Posterior vena cava (tissue), 2 donors: ENCODE results near the gene ATP8A2. TPM values are rescaled to one million over a fixed set of nuclear protein-coding genes. Genes with fewer than 3 reads are reported as not detected.

Source experiments
- DNase-seq: peaks from one replicate; pipeline ENCODE4 v3.0.0-alpha.2; 2020; ENCODE audit warnings: low spot score
- intact Hi-C, 2 donors: fragments of 100-400 bp; cut with DNase I; formaldehyde crosslinking; loops; one replicate each; pipeline versions ENCODE4 v1.14.1 to v1.14.2; 2022 to 2023
- total RNA-seq, 2 donors: library from RNA; stranded (reverse); fragmentation: NEBNext Ultra II Directional; extraction: Animal tissue kit (Norgen Biotek cat#: 25700); gene quantifications; one replicate each; pipeline ENCODE4 v1.2.1, GENCODE V29; 2021
- donor health status: DM: yes; HTN: yes; CAD: no.
- donor health status: DM: yes; HTN: yes; CAD: no.

Gene ATP8A2
- total RNA-seq, 2 donors from 2014 or later, result 0.24 to 0.60 TPM

DNA sequence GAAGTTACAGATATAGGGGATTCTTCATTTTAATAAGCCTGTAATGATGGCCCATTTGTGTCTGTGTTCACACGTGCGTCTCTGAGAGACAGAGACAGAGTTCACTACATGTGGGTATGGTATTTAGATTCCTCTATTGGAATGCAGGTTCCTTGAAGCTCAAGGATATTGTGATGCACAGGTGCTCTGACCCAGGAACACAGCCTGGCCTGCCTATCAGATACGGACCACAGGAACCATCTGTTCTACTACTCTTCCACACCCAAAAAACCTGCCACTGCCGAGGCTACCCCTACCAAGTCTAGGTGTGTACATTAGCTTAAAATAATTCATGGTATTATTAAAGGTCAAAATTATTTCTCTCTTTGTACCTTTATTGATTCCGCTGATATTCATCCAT is 289.2 kb downstream of the ATP8A2 start:
- no peak for DNase-seq
- intact Hi-C loops, result no loop called here

DNA sequence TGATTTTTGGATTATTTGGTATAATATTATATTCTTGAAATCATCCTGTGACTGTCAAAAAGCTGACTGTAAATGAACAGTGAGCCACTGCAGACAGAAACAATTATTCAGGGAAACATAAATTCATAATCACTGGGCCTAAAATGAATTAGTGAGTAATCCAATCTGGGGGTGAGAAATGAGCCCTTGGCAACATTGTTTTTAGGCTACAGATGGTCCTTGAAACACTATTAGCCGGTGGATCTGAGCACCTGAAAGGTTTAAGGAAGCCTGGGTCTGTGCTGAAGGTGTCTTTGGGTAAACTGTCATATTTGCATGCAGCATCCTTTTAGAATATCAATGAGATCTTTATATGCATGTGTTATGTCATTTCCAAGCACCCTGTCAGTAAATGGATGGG is 290.7 kb downstream of the ATP8A2 start:
- intact Hi-C loops, result no loop called here

GRCh38 chr13:25668345-25668744 is 296.6 kb downstream of the ATP8A2 start:
- intact Hi-C loops, result no loop called here

More for the DNA sequence above, 290.7 kb downstream of the ATP8A2 start:
- no peak for DNase-seq

GRCh38 chr13:25673711-25674110 is 301.9 kb downstream of the ATP8A2 start:
- no peak for DNase-seq
- intact Hi-C loops, result no loop called here

More at GRCh38 chr13:25668345-25668744, 296.6 kb downstream of the ATP8A2 start:
- no peak for DNase-seq

- DNase-seq, result no peak
- intact Hi-C loops, result no loop called here
Measured at GRCh38 chr13:25674371-25674770, 302.6 kb downstream of the ATP8A2 start.

DNA sequence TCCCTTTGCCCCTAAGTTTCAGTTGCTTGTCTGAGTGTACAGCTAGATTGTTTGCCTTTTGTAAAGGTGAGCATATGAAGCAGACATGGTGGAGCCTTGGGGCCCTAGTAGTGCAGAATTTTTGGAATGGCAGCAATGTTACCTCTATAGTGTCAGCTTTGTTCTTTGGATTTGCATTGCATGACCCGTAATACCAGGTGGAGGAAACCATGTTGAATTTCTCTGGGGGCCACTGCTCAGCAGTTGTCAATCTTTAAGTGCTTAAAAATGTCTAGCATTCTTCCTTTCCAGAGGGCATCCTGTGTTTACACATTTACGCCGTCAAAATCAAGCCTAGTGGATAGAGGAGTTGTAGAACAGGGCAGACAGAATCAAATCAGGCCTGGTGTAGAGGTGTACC is 303.3 kb downstream of the ATP8A2 start:
- intact Hi-C loops, result no loop called here
- DNase-seq, result no peak

- intact Hi-C loops, result no loop called here
- DNase-seq, result no peak
Measured at GRCh38 chr13:25677956-25678355, 306.2 kb downstream of the ATP8A2 start.

DNA sequence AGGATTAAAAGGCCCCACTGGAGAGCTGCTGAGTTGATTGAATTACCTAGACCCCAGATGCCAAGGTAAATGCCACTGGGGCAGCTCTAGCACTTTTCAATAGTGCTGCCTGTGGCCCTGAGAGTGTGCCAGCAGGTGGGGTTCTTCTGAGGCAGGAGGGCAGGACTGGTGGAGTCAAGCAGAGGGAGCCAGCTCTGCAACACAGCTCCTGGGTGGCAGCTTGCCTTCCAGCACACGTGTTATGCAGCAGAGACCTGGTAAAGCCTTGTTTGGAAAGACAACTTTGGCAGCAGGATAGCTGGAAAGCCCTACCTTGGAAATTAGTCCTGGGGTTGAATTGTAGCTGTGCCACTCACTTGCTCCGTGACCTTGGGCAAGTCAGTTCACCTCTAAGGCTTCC is 306.6 kb downstream of the ATP8A2 start:
- intact Hi-C loops, result no loop called here
- DNase-seq, result no peak

DNA sequence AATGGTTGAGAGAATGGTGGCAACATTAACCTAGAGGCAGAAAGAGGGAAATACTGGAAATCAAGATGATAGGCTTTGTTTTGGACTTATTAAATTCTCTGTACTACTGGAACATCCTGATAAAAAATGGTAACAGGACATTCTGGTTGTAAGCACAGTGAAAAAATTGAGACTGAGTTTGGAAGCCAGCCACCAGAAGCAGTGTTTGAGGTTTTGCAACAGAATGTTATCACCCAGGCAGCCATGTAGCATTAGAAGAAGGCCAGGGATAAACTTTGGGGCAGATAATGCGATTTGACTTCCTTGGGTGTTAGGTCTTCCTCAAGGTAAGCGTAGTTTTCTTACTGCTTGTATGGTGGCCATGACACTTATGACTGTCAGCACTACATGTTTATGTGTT is 307.4 kb downstream of the ATP8A2 start:
- DNase-seq, result no peak
- intact Hi-C loops, result no loop called here

DNA sequence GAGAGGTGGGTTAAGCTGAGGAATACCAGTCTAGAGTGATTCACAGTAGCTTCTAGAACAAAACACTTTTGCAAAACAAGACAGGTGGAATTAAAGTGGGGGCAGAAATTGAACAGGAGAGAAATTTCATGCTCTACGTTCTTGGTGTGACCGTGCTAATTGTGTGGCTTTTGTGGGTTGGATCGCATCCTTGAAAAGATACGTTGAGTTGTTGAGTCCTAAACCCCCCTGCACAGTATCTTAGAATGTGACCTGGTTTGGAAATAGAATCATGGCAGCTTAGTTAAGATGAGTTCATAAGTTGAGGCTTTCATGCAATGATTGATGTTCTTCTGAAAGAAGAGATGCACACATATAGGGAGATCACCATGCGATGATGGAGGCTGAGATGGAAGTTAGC is 308.2 kb downstream of the ATP8A2 start:
- no peak for DNase-seq
- intact Hi-C loops, result no loop called here

GRCh38 chr13:25682276-25682675 is 310.5 kb downstream of the ATP8A2 start:
- no peak for DNase-seq
- intact Hi-C loops, result no loop called here

DNA sequence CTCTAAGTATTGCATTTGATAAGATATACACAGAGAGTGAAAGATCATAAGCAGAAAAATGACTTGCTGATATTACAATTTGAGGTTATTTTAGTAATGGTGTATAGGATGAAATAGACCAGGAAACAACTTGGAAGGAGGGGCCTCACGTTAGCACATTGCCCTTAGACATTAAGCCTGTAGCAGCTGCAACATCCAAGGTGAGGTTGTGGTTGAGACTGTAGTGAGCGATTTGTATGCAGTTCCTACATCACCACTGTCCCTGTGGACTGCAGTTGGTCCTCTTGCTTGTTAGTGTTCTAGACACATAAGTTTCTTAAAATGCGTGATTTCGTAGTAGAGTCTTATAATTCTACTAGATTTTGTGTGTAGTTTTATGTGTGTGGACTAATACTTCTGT is 311.3 kb downstream of the ATP8A2 start:
- no peak for DNase-seq
- intact Hi-C loops, result no loop called here

- intact Hi-C loops, result no loop called here
Measured at GRCh38 chr13:25683662-25684370, 312.0 kb downstream of the ATP8A2 start.

GRCh38 chr13:25684491-25684890 is 312.7 kb downstream of the ATP8A2 start:
- no peak for DNase-seq
- intact Hi-C loops, result no loop called here

More at GRCh38 chr13:25683662-25684370, 312.0 kb downstream of the ATP8A2 start:
- DNase-seq, result no peak

DNA sequence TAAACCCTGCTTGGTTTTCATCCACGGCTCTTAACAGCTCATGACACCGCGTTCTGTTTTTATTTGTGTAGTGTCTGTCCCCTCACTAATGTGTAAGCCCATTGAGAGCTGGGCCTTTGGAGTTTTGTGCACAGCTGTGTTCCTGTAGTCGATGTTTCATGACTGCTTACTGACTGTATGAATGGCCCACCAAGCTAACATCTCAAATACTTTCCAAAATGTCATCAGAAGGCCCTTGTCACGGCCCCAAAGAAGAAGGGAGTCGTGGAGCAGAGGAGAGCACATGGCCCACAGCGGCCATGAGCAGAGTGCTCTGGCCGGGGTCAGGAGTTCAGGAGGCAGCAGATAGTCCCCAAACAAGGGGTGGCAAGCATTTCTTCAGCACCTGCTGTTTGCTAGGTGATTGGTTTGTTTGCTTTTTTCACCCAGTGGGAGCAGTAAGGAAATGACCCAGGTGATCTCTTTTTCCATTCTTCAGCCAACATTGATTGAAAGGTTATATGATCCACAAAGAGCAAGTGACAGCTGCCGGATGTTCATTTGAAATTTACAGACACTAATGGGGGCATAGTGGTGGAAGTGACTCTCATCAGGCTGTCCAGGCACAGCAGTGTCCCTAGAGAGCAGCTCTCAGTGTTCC is 315.2 kb downstream of the ATP8A2 start:
- intact Hi-C loops, result no loop called here
- DNase-seq, result no peak

GRCh38 chr13:25687471-25688225 is 315.9 kb downstream of the ATP8A2 start:
- DNase-seq, result no peak
- intact Hi-C loops, result no loop called here

GRCh38 chr13:25688536-25688935 is 316.8 kb downstream of the ATP8A2 start:
- no peak for DNase-seq

GRCh38 chr13:25689539-25689938 is 317.8 kb downstream of the ATP8A2 start:
- DNase-seq, result no peak
- intact Hi-C loops, result no loop called here

More at GRCh38 chr13:25688536-25688935, 316.8 kb downstream of the ATP8A2 start:
- intact Hi-C loops, result no loop called here

DNA sequence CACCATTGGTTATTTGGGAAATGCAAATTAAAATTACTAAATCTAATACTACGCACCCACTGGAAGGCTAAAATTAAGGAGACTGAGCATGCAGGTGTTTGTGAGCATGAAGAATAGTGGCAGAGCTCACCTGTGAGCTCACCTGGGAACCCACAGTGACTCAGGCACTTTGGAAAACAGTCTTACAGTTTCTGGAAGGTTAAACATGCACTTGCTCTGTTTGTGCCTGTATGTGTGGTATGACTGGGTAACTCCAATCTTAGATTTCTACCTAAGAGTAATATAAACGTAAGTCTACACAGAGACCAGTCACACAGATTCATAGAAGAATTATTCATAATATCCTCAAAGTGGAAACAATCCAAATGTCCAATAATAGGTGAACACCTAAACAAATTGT is 318.8 kb downstream of the ATP8A2 start:
- DNase-seq, result no peak
- intact Hi-C loops, result no loop called here

DNA sequence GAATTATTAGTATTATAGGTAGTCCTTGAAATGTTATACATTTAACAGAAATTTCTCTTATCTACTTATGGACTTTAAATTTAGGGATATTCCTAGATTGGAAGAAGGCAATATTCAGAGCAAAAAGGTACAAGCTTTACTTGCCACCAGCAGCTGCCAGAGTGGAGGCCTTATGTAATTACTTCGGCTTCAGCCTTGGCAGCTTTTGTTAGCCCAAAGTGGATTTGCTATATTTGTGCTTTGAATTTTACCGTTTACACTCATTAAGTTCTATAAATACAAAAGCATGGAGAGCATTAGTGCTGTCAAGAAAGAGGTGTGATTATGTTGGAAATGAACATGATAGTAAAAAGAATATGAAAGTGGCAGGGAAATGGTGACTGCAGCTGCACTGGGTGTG is 319.9 kb downstream of the ATP8A2 start:
- intact Hi-C loops, result no loop called here
- no peak for DNase-seq
